Endothelial cell of umbilical vein (primary cell): Measurements from ENCODE around the gene RBM44. TPM values are rescaled to one million over a fixed set of nuclear protein-coding genes. Genes with fewer than 3 reads are reported as not detected.
A peak's percentile ranks its signal among the peaks of the same experiment; 100 is the strongest.

ENCODE experiments used
- BruUV-seq: library from RNA; stranded (reverse); fragments of 400-500 nt; replicated peaks from 2 replicates; lab custom pipeline; 2021; lab: Mats Ljungman, UMichigan
- CTCF ChIA-PET: fragments of 300-600, 350-600 bp; sonication (Branson Sonifier 250); formaldehyde crosslinking; loops from one replicate; lab custom pipeline; 2021; ENCODE audit warnings: antibody characterized with exemption, inconsistent platforms; lab: Charles Lee
- POLR2A ChIA-PET: fragments of 300-600, 350-600 bp; sonication (Branson Sonifier 250); formaldehyde crosslinking; loops from one replicate; lab custom pipeline; 2021; ENCODE audit warnings: antibody characterized with exemption, inconsistent platforms; lab: Charles Lee
- DNase-seq: peaks from one replicate; pipeline ENCODE4 v3.0.0-alpha.2; 2011; ENCODE audit warnings: low read depth, low spot score
- FAIRE-seq: peaks from 2 replicates; lab custom pipeline; 2011; peaks lifted over from hg19 to GRCh38; lab: Jason Lieb, UNC
- H2AFZ ChIP-seq: 2 replicates; pipeline ENCODE4 v1.6.0; 2012; ENCODE audit warnings: low read depth, low read length, control low read depth, inconsistent platforms
- H3K27ac ChIP-seq: 2 replicates; pipeline ENCODE4 v1.5.1; 2011; ENCODE audit warnings: low read depth, mild to moderate bottlenecking, control low read depth, low read length, moderate library complexity; ENCODE audit not compliant: insufficient read depth
- H3K27me3 ChIP-seq, 2 experiments: 2 replicates each; pipeline versions ENCODE4 v1.6.0 to v1.6.1; 2011; ENCODE audit warnings: low read length in 2 of 2, mixed read lengths in 1 of 2; ENCODE audit not compliant: control insufficient read depth in 2 of 2, insufficient read depth in 2 of 2
- H3K36me3 ChIP-seq, 2 experiments: 2 replicates in 1 of 2; 3 replicates in 1 of 2; pipeline ENCODE4 v1.5.1; 2011; ENCODE audit warnings: low read length in 2 of 2, mild to moderate bottlenecking in 1 of 2, moderate library complexity in 1 of 2; ENCODE audit not compliant: control insufficient read depth in 2 of 2, insufficient read depth in 2 of 2; ENCODE audit errors: extremely low read depth in 1 of 2
- H3K4me1 ChIP-seq: 3 replicates; pipeline ENCODE4 v1.5.1; 2011; ENCODE audit warnings: mild to moderate bottlenecking, low read length; ENCODE audit not compliant: control insufficient read depth, insufficient read depth; ENCODE audit errors: extremely low read depth
- H3K4me2 ChIP-seq: 2 replicates; pipeline ENCODE4 v1.6.1; 2011; ENCODE audit warnings: low read length, control low read depth, mixed read lengths; ENCODE audit not compliant: insufficient read depth
- H3K4me3 ChIP-seq, 3 experiments: fragments of 200-600 bp in 1 of 3; sonication (generic), shearing (Covaris generic) in 1 of 3; replicated peaks in 1 of 3; 2 replicates each; pipeline ENCODE4 v1.5.1; 2011 to 2016; ENCODE audit warnings: control low read depth in 3 of 3, low read length in 3 of 3, mild to moderate bottlenecking in 2 of 3, inconsistent platforms in 1 of 3, low read depth in 1 of 3, moderate library complexity in 1 of 3; ENCODE audit not compliant: insufficient read depth in 1 of 3
- H3K79me2 ChIP-seq: 2 replicates; pipeline ENCODE4 v1.6.0; 2012; ENCODE audit warnings: low read length, inconsistent platforms; ENCODE audit not compliant: control insufficient read depth, insufficient read depth
- H3K9ac ChIP-seq: replicated peaks from 2 replicates; pipeline ENCODE3; 2011; ENCODE audit warnings: low read length, control low read depth; ENCODE audit not compliant: insufficient read depth; ENCODE audit errors: extremely low read depth
- H3K9me1 ChIP-seq: replicated peaks from 3 replicates; pipeline ENCODE4 v1.6.0; 2011; ENCODE audit warnings: mild to moderate bottlenecking, low read length; ENCODE audit not compliant: control insufficient read depth, insufficient read depth; ENCODE audit errors: extremely low read depth
- H3K9me3 ChIP-seq: replicated peaks from 2 replicates; pipeline ENCODE4 v1.5.1; 2012; ENCODE audit warnings: low read length, inconsistent platforms; ENCODE audit not compliant: control insufficient read depth, insufficient read depth
- H4K20me1 ChIP-seq: replicated peaks from 2 replicates; pipeline ENCODE3; 2011; ENCODE audit warnings: mild to moderate bottlenecking, low read length; ENCODE audit not compliant: control insufficient read depth, insufficient read depth; ENCODE audit errors: extremely low read depth
- CTCF ChIP-seq, 2 donors: IDR thresholded peaks; 1 replicate in 1 of 2; 2 replicates in 1 of 2; pipeline ENCODE4 v1.5.1; 2011; ENCODE audit warnings: low read length in 2 of 2, mild to moderate bottlenecking in 2 of 2, moderate library complexity in 2 of 2, control low read depth in 1 of 2, inconsistent platforms in 1 of 2, low read depth in 1 of 2; ENCODE audit not compliant: insufficient read depth in 1 of 2; ENCODE audit errors: extremely low read depth in 1 of 2
- EZH2 ChIP-seq: IDR thresholded peaks from 2 replicates; pipeline ENCODE4 v1.6.1; 2012; ENCODE audit warnings: borderline replicate concordance, low read depth, mild to moderate bottlenecking, moderate library complexity, low read length, inconsistent platforms; ENCODE audit not compliant: severe bottlenecking
- FOS ChIP-seq: IDR thresholded peaks from 2 replicates; pipeline ENCODE4 v1.6.1; 2011; ENCODE audit warnings: mild to moderate bottlenecking, low read length, moderate library complexity, borderline replicate concordance; ENCODE audit not compliant: insufficient read depth
- GATA2 ChIP-seq: IDR thresholded peaks from 2 replicates; pipeline ENCODE4 v1.7.0; 2011; ENCODE audit warnings: low read depth, mild to moderate bottlenecking, moderate library complexity, mixed read lengths, low read length; ENCODE audit not compliant: insufficient read length, insufficient read depth
- MAX ChIP-seq: IDR thresholded peaks from 2 replicates; pipeline ENCODE4 v1.6.1; 2011; ENCODE audit not compliant: insufficient read depth, insufficient read length
- MYC ChIP-seq: IDR thresholded peaks from one replicate; pipeline ENCODE4 v1.6.1; 2011; ENCODE audit warnings: mild to moderate bottlenecking, low read depth, low read length
- POLR2A ChIP-seq: IDR thresholded peaks from 2 replicates; pipeline ENCODE4 v1.6.1; 2012; ENCODE audit warnings: low read depth, mild to moderate bottlenecking, control low read depth, low read length
- POLR2AphosphoS5 ChIP-seq: IDR thresholded peaks from 2 replicates; pipeline ENCODE4 v1.6.1; 2012; ENCODE audit warnings: low read depth, mild to moderate bottlenecking, control low read depth, low read length, moderate library complexity; ENCODE audit not compliant: insufficient read depth
- dilution Hi-C: fragments of 300-500 bp; cut with MboI; formaldehyde crosslinking; loops from one replicate; pipeline ENCODE4 v1.15.0; 2019; ENCODE audit warnings: low sequenced_read_pairs; ENCODE audit not compliant: extremely low pct_ligation_motif_present
- intact Hi-C: fragments of 100-400 bp; cut with micrococcal nuclease; formaldehyde crosslinking; loops from one replicate; pipeline ENCODE4 v1.10.0; 2022
- polyA plus RNA-seq, 4 experiments: library from polyadenylated mRNA; depleted of rRNA in 3 of 4; stranded (reverse) in 3 of 4; unstranded in 1 of 4; fragments of >200 nt; gene quantifications; 2 replicates each; pipeline versions ENCODE4 v1.2.1 to v1.2.3, GENCODE V29; 2011 to 2012; ENCODE audit warnings: missing spikeins in 1 of 4
- total RNA-seq: library from RNA; stranded (reverse); gene quantifications from 2 replicates; pipeline ENCODE4 v1.2.3, GENCODE V29; 2021

RBM44 gene
- total and polyA plus RNA-seq, 2 donors (not counting 3 experiments of a cell fraction or from before 2014, with no cell fraction given), result 0.14 to 0.53 TPM

- ChIA-PET CTCF (interaction anchor here (4.5 kb wide), 1 partner anchor 404 kb away, joined by 74 read pairs; no protein-coding TSS in a partner anchor), POLR2A (no interaction called here)
- no peak within 1 kb of the TSS for H2AFZ ChIP-seq
- H3K4me2 ChIP-seq, result no peak within 1 kb of the TSS
- H3K27ac ChIP-seq, result no peak within 1 kb of the TSS
- intact Hi-C loops, result loop anchor here (2.0 to 5.0 kb wide), 2 partner anchors 107 to 203 kb away; partner anchors contain the start of genes SCLY and UBE2F
- H3K27me3 ChIP-seq, result peaks cover 35 to 37% of the 10 kb centered on the region in 2 experiments
- TF ChIP-seq EZH2 (peak; percentile 76), MAX (no peak)
- no peaks in the 10 kb centered on the region for H4K20me1 ChIP-seq
- no peaks in the 10 kb centered on the region for H3K36me3 ChIP-seq
- DNase-seq, result no peak
- no peaks in the 10 kb centered on the region for H3K4me1 ChIP-seq
- dilution Hi-C loops, result no loop called here
- H3K4me3 ChIP-seq, result no peak within 1 kb of the TSS
- no peaks in the 10 kb centered on the region for H3K79me2 ChIP-seq
- H3K9me3 ChIP-seq, result no peaks in the 10 kb centered on the region
- no TSS peak for BruUV-seq
- H3K9ac ChIP-seq, result no peak within 1 kb of the TSS
- H3K9me1 ChIP-seq, result no peaks in the 10 kb centered on the region
- no peak for FAIRE-seq
These were observed 61.1 kb downstream of the RBM44 start, which contains the start of gene RAMP1 for GRCh38 chr2:237859533-237860272. Gene RAMP1, plus strand, starts transcription at chr2:237859623. Its CDS starts 53 bp downstream, at chr2:237859676.

- Histone ChIP-seq H3K4me1 (no peaks in the 10 kb centered on the region), H3K4me2 (no peak overlapping the region), H3K27me3 (peaks cover 35 to 37% of the 10 kb centered on the region in 2 experiments), H3K27ac (no peak overlapping the region), H3K9ac (no peak overlapping the region), H3K36me3 (no peaks in the 10 kb centered on the region), H3K9me3 (no peaks in the 10 kb centered on the region), H2AFZ (no peak overlapping the region), H3K4me3 (no peak overlapping the region), H3K79me2 (no peaks in the 10 kb centered on the region), H3K9me1 (no peaks in the 10 kb centered on the region), H4K20me1 (no peaks in the 10 kb centered on the region)
- DNase-seq (no peak), FAIRE-seq (no peak)
- dilution Hi-C loops (no loop called here), intact Hi-C loops (no loop called here)
- no peak for TF ChIP-seq GATA2
- no peak for TF ChIP-seq MAX
- no peak for TF ChIP-seq MYC
- TF ChIP-seq CTCF (IDR thresholded peaks at IDR 0.05; ENCODE audit: extremely low read depth in 1 of 2, insufficient read depth in 1 of 2, low read depth in 1 of 2, low read length in 2 of 2), result no peak
- TF ChIP-seq POLR2AphosphoS5, result no peak
- no peak for TF ChIP-seq EZH2
- no peak for TF ChIP-seq POLR2A
- no peak for TF ChIP-seq FOS
- no TSS peak for BruUV-seq
- ChIA-PET POLR2A (no interaction called here), CTCF (interaction anchor here (1.1 kb wide), 1 partner anchor 63 kb away, joined by 3 read pairs; no protein-coding TSS in a partner anchor)
These were observed 61.8 kb downstream of the RBM44 start for GRCh38 chr2:237860273-237860935.
